Erythroblast (primary cell): ENCODE results near the gene LRRTM4.

Experiments used
- GATA1 ChIP-seq: IDR thresholded peaks from 2 replicates; pipeline ENCODE4 v1.6.1; 2011; ENCODE audit warnings: low read depth, mild to moderate bottlenecking, control low read depth, low read length, moderate library complexity
- POLR2A ChIP-seq: IDR thresholded peaks from 2 replicates; pipeline ENCODE4 v1.6.1; 2011; ENCODE audit warnings: mild to moderate bottlenecking, low read length

GRCh38 chr2:77207331-77207730 is 314.8 kb downstream of the LRRTM4 start:
- TF ChIP-seq POLR2A (no peak), GATA1 (no peak)
